Mucosa of descending colon (tissue), 3 donors: Measurements from ENCODE around the gene DUSP18. TPM values are rescaled to one million over a fixed set of nuclear protein-coding genes. Genes with fewer than 3 reads are reported as not detected.

Source experiments
- ATAC-seq: fragments of 200-7000 bp; cut with Tn5 transposase; one replicate; pipeline ENCODE4 v1.9.1; 2020; ENCODE audit warnings: mild to moderate bottlenecking, moderate library complexity
- DNase-seq, 3 donors: peaks; one replicate each; pipeline ENCODE4 v3.0.0-alpha.2; 2020
- H3K36me3 ChIP-seq: fragments of 200-600 bp; one replicate; pipeline ENCODE4 v1.8.0; 2021; ENCODE audit warnings: low read depth, mild to moderate bottlenecking
- H3K4me1 ChIP-seq: fragments of 200-600 bp; one replicate; pipeline ENCODE4 v1.8.0; 2021; ENCODE audit warnings: low read depth, mild to moderate bottlenecking
- H3K4me3 ChIP-seq: fragments of 200-600 bp; one replicate; pipeline ENCODE4 v1.8.0; 2021; ENCODE audit warnings: mild to moderate bottlenecking
- H3K9me3 ChIP-seq: fragments of 200-600 bp; one replicate; pipeline ENCODE4 v1.8.0; 2021; ENCODE audit warnings: mild to moderate bottlenecking
- intact Hi-C, 2 donors: fragments of 100-400 bp; cut with DNase I in 1 of 2; cut with micrococcal nuclease in 1 of 2; formaldehyde crosslinking; loops; one replicate each; pipeline versions ENCODE4 v1.11.0 to v1.11.1; 2022; cut with DNase I, micrococcal nuclease
- total RNA-seq, 3 donors: library from RNA; stranded (reverse); fragmentation: NEBNext Ultra II Directional in 2 of 3; extraction: Animal tissue kit (Norgen Biotek cat#: 25700) in 2 of 3; gene quantifications; one replicate each; pipeline versions ENCODE4 v1.2.1 to v1.2.4, GENCODE V29; 2021 to 2023
- TF ChIP-seq, protein P1 (sequence below): fragments of 200-600 bp; IDR thresholded peaks from one replicate; pipeline ENCODE4 v1.8.0; 2022; ENCODE audit warnings: antibody characterized with exemption, mild to moderate bottlenecking
- donor health status: DM: no; HTN: no; CAD: no; lungs with moderate emphysema.
- donor health status: DM: no; HTN: no; CAD: no.
- donor health status: DM: no; HTN: yes; CAD: no.

DUSP18 gene
- total RNA-seq, 3 donors from 2014 or later = 16.2 to 21.6 (median 16.3) TPM

DNA sequence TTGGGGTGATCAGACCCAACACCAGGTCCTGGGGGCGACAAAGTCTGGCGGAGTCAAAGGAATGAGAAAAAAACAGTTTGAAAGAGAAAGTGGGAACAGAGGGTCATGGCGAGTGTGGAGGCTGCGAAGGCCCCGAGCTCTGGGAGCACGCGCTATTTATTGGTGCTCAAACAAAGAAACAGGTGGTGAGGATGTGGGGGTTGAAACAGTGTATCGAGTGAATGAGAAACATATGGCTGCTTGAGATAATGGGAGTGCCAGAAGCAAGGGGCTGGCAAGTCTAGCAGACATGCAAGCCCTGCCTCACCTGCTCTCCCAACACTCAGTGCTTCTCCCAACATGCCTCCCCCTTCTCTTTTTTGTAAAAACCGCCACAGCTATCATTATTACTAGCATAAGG is 7.8 kb upstream of the DUSP18 start:
- Histone ChIP-seq H3K4me1 (peaks cover 7% of the 10 kb centered on the region), H3K4me3 (no peak overlapping the region), H3K36me3 (no peaks in the 10 kb centered on the region), H3K9me3 (no peaks in the 10 kb centered on the region)
- intact Hi-C loops = no loop called here
- TF ChIP-seq, protein P1, sequence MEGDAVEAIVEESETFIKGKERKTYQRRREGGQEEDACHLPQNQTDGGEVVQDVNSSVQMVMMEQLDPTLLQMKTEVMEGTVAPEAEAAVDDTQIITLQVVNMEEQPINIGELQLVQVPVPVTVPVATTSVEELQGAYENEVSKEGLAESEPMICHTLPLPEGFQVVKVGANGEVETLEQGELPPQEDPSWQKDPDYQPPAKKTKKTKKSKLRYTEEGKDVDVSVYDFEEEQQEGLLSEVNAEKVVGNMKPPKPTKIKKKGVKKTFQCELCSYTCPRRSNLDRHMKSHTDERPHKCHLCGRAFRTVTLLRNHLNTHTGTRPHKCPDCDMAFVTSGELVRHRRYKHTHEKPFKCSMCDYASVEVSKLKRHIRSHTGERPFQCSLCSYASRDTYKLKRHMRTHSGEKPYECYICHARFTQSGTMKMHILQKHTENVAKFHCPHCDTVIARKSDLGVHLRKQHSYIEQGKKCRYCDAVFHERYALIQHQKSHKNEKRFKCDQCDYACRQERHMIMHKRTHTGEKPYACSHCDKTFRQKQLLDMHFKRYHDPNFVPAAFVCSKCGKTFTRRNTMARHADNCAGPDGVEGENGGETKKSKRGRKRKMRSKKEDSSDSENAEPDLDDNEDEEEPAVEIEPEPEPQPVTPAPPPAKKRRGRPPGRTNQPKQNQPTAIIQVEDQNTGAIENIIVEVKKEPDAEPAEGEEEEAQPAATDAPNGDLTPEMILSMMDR = no peak
- ATAC-seq = no peak
- DNase-seq = no peak

DNA sequence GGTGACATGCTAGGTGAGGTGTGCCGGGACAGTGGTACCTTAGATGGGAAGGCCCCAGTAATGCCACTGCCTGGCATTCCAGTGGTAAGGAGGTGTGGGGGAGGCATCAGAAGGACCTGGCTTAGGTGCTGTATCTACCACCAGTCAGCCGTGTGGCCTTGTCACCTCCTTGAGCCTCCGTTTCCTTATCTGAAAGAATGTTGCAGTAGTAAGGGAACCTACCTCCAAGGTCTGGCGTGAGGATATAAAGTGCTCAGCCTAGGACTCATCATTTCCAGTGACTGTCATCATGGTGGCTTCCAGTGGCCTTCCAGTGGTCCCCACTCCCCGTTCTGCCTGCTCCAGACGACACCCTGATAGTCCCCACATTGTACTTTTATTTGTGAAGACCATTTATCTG is 6.8 kb upstream of the DUSP18 start:
- Histone ChIP-seq H3K9me3 (no peaks in the 10 kb centered on the region), H3K4me3 (no peak overlapping the region), H3K36me3 (no peaks in the 10 kb centered on the region), H3K4me1 (no peaks in the 10 kb centered on the region)
- DNase-seq (no peak), ATAC-seq (no peak)
- intact Hi-C loops = no loop called here
- TF ChIP-seq, protein P1 = no peak

DNA sequence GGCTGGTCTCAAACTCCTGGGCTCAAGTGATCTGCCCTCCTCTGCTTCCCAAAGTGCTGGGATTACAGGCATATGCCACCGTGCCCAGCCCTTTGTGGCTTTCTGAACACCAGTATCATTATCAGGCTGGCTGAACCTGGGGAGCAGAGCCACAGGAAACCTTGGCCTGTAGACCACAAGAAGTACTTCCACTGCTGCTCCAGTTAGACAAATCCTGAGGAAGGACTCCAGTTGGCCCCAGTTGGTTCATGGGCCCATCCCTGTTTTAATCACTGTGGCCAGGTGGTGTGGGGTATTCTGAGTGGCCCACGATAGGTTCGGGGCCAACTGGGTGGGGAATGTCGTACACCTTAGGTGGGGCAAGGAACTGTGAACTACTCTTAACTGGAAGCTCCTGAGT is 5.5 kb upstream of the DUSP18 start:
- intact Hi-C loops = no loop called here
- Histone ChIP-seq H3K9me3 (no peaks in the 10 kb centered on the region), H3K4me1 (no peaks in the 10 kb centered on the region), H3K36me3 (no peaks in the 10 kb centered on the region), H3K4me3 (no peak overlapping the region)
- no peak for DNase-seq
- TF ChIP-seq, protein P1 = no peak
- no peak for ATAC-seq

DNA sequence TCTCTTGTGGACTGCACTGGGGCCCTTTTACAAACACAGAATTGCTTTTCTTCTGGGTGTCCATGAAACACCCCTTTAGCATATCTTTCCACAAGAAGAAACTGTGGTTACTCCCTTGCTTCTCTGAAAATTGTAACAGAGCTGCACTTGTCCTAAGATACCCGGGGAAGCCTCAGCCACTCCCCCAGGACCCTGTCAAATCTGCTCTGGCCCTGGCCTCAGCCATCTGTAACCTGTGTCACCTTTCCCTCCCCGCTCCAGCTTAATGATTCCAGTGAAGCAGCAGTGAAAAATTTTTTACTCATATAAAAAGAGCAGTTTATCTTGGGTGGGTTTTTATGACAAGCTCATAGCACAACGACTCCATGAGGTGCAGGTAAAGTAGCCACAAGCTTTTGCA is 3.4 kb upstream of the DUSP18 start:
- intact Hi-C loops = no loop called here
- DNase-seq = no peak
- H3K4me3 ChIP-seq = no peak overlapping the region
- H3K4me1 ChIP-seq = peaks cover 8% of the 10 kb centered on the region
- no peaks in the 10 kb centered on the region for H3K36me3 ChIP-seq
- no peak for ATAC-seq
- TF ChIP-seq, protein P1 = no peak
- H3K9me3 ChIP-seq = no peaks in the 10 kb centered on the region

DNA sequence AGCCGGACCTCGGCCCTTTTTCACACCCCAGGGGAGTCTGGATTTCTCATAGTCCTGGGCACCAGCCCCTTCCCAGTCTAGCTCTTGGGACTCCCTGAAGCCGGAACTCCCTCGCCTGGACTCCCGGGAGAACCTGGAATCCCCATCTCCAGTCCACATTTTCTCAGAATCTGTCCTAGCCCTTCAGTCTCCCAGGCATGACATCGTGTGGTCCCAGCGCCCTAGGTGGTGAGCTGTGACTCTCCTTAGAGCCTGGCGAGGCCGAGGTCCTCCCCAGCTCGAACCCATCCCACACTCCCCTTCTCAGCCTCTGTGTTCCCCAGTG is 673 bp upstream of the DUSP18 start:
- TF ChIP-seq, protein P1 = no peak
- intact Hi-C loops = no loop called here
- H3K9me3 ChIP-seq = no peaks in the 10 kb centered on the region
- ATAC-seq = no peak
- peak overlapping the region; percentile 20 for H3K4me3 ChIP-seq
- H3K36me3 ChIP-seq = no peaks in the 10 kb centered on the region
- DNase-seq = peak in 1 of 3 donors; percentile 44
- H3K4me1 ChIP-seq = peaks cover 16% of the 10 kb centered on the region

DNA sequence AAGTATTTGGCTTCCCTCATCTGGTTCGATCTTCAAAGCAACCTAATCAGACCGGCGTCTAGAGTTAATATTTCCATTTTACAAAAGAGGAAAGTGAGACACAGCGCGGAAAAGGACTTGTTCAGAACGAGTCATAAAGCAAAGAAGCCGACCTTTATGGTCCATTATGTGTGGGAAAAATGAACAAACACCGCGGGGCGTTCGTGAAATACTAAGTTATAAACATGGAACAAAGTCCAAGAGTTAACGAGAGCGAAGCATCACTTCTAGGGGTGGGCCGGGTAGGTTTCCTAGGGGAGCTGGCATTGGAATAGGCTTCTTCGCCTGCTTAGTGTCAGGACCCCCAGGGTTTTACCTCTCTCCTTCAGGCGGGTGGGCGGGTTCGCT is 575 bp downstream of the DUSP18 start:
- no peaks in the 10 kb centered on the region for H3K36me3 ChIP-seq
- intact Hi-C loops = no loop called here
- TF ChIP-seq, protein P1 = no peak
- DNase-seq (peak in 1 of 3 donors; percentile 81), ATAC-seq (peak; percentile 74)
- H3K9me3 ChIP-seq = no peaks in the 10 kb centered on the region
- peak overlapping the region; percentile 20 for H3K4me3 ChIP-seq
- H3K4me1 ChIP-seq = peaks cover 16% of the 10 kb centered on the region
